PC-3 (cell line): Measurements from ENCODE around the gene PON1.

Experiments
- CTCF ChIP-seq: fragments of 300-600 bp; sonication (generic); conservative IDR thresholded peaks from 2 replicates; pipeline ENCODE4 v1.5.1; 2017; ENCODE audit warnings: antibody characterized with exemption, low read depth, mild to moderate bottlenecking, low read length
- EZH2 ChIP-seq: fragments of 300-600 bp; sonication (generic); IDR thresholded peaks from one replicate; pipeline ENCODE4 v1.6.1; 2017; ENCODE audit warnings: antibody characterized with exemption, mild to moderate bottlenecking, low read length; ENCODE audit not compliant: unreplicated experiment

DNA sequence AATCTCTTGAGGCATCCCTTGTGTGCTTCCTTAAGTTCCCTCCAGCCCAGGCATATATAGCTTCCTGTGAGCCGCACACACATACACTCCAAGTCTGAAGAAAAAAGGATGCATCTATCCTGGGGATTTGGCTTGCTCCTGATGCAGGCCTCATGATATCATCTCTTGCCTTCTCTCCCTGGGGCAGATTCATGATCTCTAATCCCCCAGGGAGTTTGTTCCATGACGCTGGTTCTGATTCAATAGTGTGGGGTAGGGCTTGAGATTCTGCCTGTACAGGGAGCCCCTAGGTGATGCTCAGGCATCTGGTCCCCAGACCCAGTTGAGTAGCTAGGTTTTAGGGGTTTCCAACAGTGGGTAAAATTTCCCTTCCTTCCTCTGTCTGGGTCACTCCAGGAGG, 1.5 kb downstream of the PON1 start:
- TF ChIP-seq EZH2: no peak
- no peak for TF ChIP-seq CTCF
